Keratinocyte (primary cell): Measurements from ENCODE around the gene PPP2R5A. TPM values are rescaled to one million over a fixed set of nuclear protein-coding genes. Genes with fewer than 3 reads are reported as not detected.

ENCODE experiments used
- DNase-seq: peaks from one replicate; pipeline ENCODE4 v3.0.0-alpha.2; 2011; ENCODE audit warnings: low read depth, missing footprints, low spot score
- FAIRE-seq: peaks from 2 replicates; lab custom pipeline; 2011; peaks lifted over from hg19 to GRCh38; lab: Jason Lieb, UNC
- H2AFZ ChIP-seq: 2 replicates; pipeline ENCODE4 v1.6.0; 2012; ENCODE audit warnings: low read length, control low read depth, inconsistent platforms; ENCODE audit not compliant: control insufficient read depth
- H3K27ac ChIP-seq: 2 replicates; pipeline ENCODE4 v1.5.1; 2011; ENCODE audit warnings: low read length; ENCODE audit not compliant: control insufficient read depth, insufficient read depth
- H3K27me3 ChIP-seq: 3 replicates; pipeline ENCODE4 v1.6.0; 2011; ENCODE audit warnings: low read length; ENCODE audit not compliant: control insufficient read depth, insufficient read depth; ENCODE audit errors: extremely low read depth
- H3K36me3 ChIP-seq, 2 experiments: 2 replicates in 1 of 2; 3 replicates in 1 of 2; pipeline ENCODE4 v1.5.1; 2011; ENCODE audit warnings: low read length in 2 of 2, mild to moderate bottlenecking in 1 of 2; ENCODE audit not compliant: control insufficient read depth in 2 of 2, insufficient read depth in 2 of 2; ENCODE audit errors: extremely low read depth in 1 of 2
- H3K4me1 ChIP-seq: 3 replicates; pipeline ENCODE4 v1.5.1; 2011; ENCODE audit warnings: low read length; ENCODE audit not compliant: control insufficient read depth, insufficient read depth; ENCODE audit errors: extremely low read depth
- H3K4me2 ChIP-seq: 3 replicates; pipeline ENCODE4 v1.6.0; 2011; ENCODE audit warnings: low read depth, low read length; ENCODE audit not compliant: control insufficient read depth, insufficient read depth; ENCODE audit errors: extremely low read depth
- H3K4me3 ChIP-seq, 3 experiments: fragments of 200-600 bp in 1 of 3; sonication (generic) in 1 of 3; 2 replicates in 2 of 3; 3 replicates in 1 of 3; pipeline ENCODE4 v1.5.1; 2011 to 2016; ENCODE audit warnings: low read length in 3 of 3, mild to moderate bottlenecking in 3 of 3, control low read depth in 2 of 3, inconsistent platforms in 1 of 3, low read depth in 1 of 3, mixed read lengths in 1 of 3, mixed run types in 1 of 3, moderate library complexity in 1 of 3; ENCODE audit not compliant: control insufficient read depth in 2 of 3, insufficient read depth in 2 of 3; ENCODE audit errors: extremely low read depth in 1 of 3
- H3K79me2 ChIP-seq: 2 replicates; pipeline ENCODE4 v1.6.0; 2012; ENCODE audit warnings: low read length; ENCODE audit not compliant: control insufficient read depth, insufficient read depth
- H3K9ac ChIP-seq: 3 replicates; pipeline ENCODE4 v1.6.0; 2011; ENCODE audit warnings: low read length; ENCODE audit not compliant: control insufficient read depth, insufficient read depth; ENCODE audit errors: extremely low read depth
- H3K9me1 ChIP-seq: 3 replicates; pipeline ENCODE4 v1.6.0; 2011; ENCODE audit warnings: low read length; ENCODE audit not compliant: control insufficient read depth, insufficient read depth; ENCODE audit errors: extremely low read depth
- H3K9me3 ChIP-seq: 2 replicates; pipeline ENCODE4 v1.5.1; 2012; ENCODE audit warnings: low read depth, low read length; ENCODE audit not compliant: control insufficient read depth
- H4K20me1 ChIP-seq: 3 replicates; pipeline ENCODE4 v1.6.0; 2011; ENCODE audit warnings: low read length; ENCODE audit not compliant: control insufficient read depth, insufficient read depth; ENCODE audit errors: extremely low read depth
- CTCF ChIP-seq, 3 experiments: IDR thresholded peaks in 1 of 3; conservative IDR thresholded peaks in 1 of 3; optimal IDR thresholded peaks in 1 of 3; 2 replicates in 2 of 3; 3 replicates in 1 of 3; pipeline versions ENCODE3 to v1.5.1; 2011; ENCODE audit warnings: low read length in 3 of 3, mild to moderate bottlenecking in 3 of 3, moderate library complexity in 2 of 3, control low read depth in 1 of 3, inconsistent platforms in 1 of 3; ENCODE audit not compliant: insufficient read depth in 2 of 3; ENCODE audit errors: extremely low read depth in 1 of 3
- EZH2 ChIP-seq: IDR thresholded peaks from one replicate; pipeline ENCODE4 v1.6.1; 2012; ENCODE audit warnings: inconsistent platforms, mild to moderate bottlenecking, low read length, moderate library complexity
- dilution Hi-C: fragments of 300-500 bp; cut with MboI; formaldehyde crosslinking; loops from one replicate; pipeline ENCODE4 v1.7.0; 2020; ENCODE audit warnings: low sequenced_read_pairs; ENCODE audit not compliant: extremely low pct_ligation_motif_present
- polyA plus RNA-seq, 5 experiments: library from polyadenylated mRNA; depleted of rRNA in 3 of 5; stranded (reverse) in 3 of 5; stranded (forward) in 1 of 5; unstranded in 1 of 5; fragments of >200 nt; gene quantifications; 1 replicate in 1 of 5; 2 replicates in 3 of 5; 3 replicates in 1 of 5; pipeline versions ENCODE4 v1.2.1 to v1.2.3, GENCODE V29; 2011 to 2012; ENCODE audit warnings: missing spikeins in 2 of 5, low read depth in 1 of 5, low replicate concordance in 1 of 5

The PPP2R5A gene
- polyA plus RNA-seq, 1 donor (not counting 4 experiments of a cell fraction or from before 2014, with no cell fraction given): 26.2 TPM

GRCh38 chr1:212288615-212289014 lies 3.4 kb downstream of the PPP2R5A start:
- Histone ChIP-seq H3K79me2 (peaks cover 67% of the 10 kb centered on the region), H3K9me3 (no peaks in the 10 kb centered on the region), H3K4me1 (peaks cover 43% of the 10 kb centered on the region), H3K36me3 (no peaks in the 10 kb centered on the region), H4K20me1 (peaks cover 4% of the 10 kb centered on the region), H3K27ac (no peak overlapping the region), H3K9me1 (no peaks in the 10 kb centered on the region), H3K4me2 (peak overlapping the region; percentile 99), H3K27me3 (no peaks in the 10 kb centered on the region), H3K4me3 (peak overlapping the region in 1 of 3 experiments; percentile 2), H3K9ac (no peak overlapping the region), H2AFZ (no peak overlapping the region)
- DNase-seq (no peak), FAIRE-seq (no peak)
- TF ChIP-seq EZH2: no peak
- no peak for TF ChIP-seq CTCF (optimal IDR thresholded peaks at IDR 0.05 in 1 of 3, IDR thresholded peaks at IDR 0.05 in 1 of 3, conservative IDR thresholded peaks at IDR 0.05 in 1 of 3; ENCODE audit: extremely low read depth in 1 of 3, insufficient read depth in 2 of 3, low read length in 3 of 3)
- dilution Hi-C loops: no loop called here

GRCh38 chr1:212289262-212290077 lies 4.3 kb downstream of the PPP2R5A start:
- no peak overlapping the region for H3K9ac ChIP-seq
- H3K79me2 ChIP-seq: peaks cover 71% of the 10 kb centered on the region
- peaks cover 43% of the 10 kb centered on the region for H3K4me1 ChIP-seq
- peaks cover 4% of the 10 kb centered on the region for H4K20me1 ChIP-seq
- H3K36me3 ChIP-seq: no peaks in the 10 kb centered on the region
- no peak overlapping the region for H2AFZ ChIP-seq
- peak overlapping the region; percentile 20 for H3K27ac ChIP-seq
- FAIRE-seq (no peak), DNase-seq (no peak)
- peak overlapping the region; percentile 22 for H3K4me2 ChIP-seq
- dilution Hi-C loops: no loop called here
- no peaks in the 10 kb centered on the region for H3K27me3 ChIP-seq
- no peaks in the 10 kb centered on the region for H3K9me1 ChIP-seq
- TF ChIP-seq EZH2: no peak
- TF ChIP-seq CTCF (optimal IDR thresholded peaks at IDR 0.05 in 1 of 3, IDR thresholded peaks at IDR 0.05 in 1 of 3, conservative IDR thresholded peaks at IDR 0.05 in 1 of 3; ENCODE audit: extremely low read depth in 1 of 3, insufficient read depth in 2 of 3, low read length in 3 of 3): no peak
- H3K9me3 ChIP-seq: no peaks in the 10 kb centered on the region
- no peak overlapping the region for H3K4me3 ChIP-seq
